ENCODE measurements around the gene PGBD5.

GRCh38 chr1:230314142-230314470 is 112.0 kb downstream of the PGBD5 start:
- TF ChIP-seq EP300 (IDR thresholded peaks at IDR 0.05; ENCODE audit: low read depth), result no peak
- TF ChIP-seq CTCF (IDR thresholded peaks at IDR 0.05), result no peak

Data from transverse colon (tissue), 3 donors.